Mesothelial cell of epicardium (in vitro differentiated cells): ENCODE data around the gene REG1A. TPM values are rescaled to one million over a fixed set of nuclear protein-coding genes. Genes with fewer than 3 reads are reported as not detected.

Experiments used
- DNase-seq, 2 experiments: peaks; one replicate each; pipeline ENCODE4 v3.0.0; 2021; ENCODE audit warnings: low spot score in 2 of 2; ENCODE audit not compliant: unreplicated experiment in 2 of 2
- H3K27ac Mint-ChIP-seq: 2 replicates; pipeline ENCODE4 v1.8.0; 2021; ENCODE audit warnings: mixed read lengths
- H3K27me3 Mint-ChIP-seq: 2 replicates; pipeline ENCODE4 v1.8.0; 2021; ENCODE audit warnings: low read depth, mixed read lengths
- H3K36me3 Mint-ChIP-seq: 2 replicates; pipeline ENCODE4 v1.8.0; 2021; ENCODE audit warnings: mixed read lengths
- H3K4me1 Mint-ChIP-seq: 2 replicates; pipeline ENCODE4 v1.8.0; 2021; ENCODE audit warnings: mixed read lengths
- H3K4me3 Mint-ChIP-seq: 2 replicates; pipeline ENCODE4 v1.8.0; 2021; ENCODE audit warnings: mild to moderate bottlenecking, moderate library complexity, mixed read lengths
- H3K9me3 Mint-ChIP-seq: 2 replicates; pipeline ENCODE4 v1.8.0; 2021; ENCODE audit warnings: mixed read lengths
- total RNA-seq: library from RNA; stranded (reverse); gene quantifications from 3 replicates; pipeline ENCODE4 v1.2.1, GENCODE V29; 2021
- TF ChIP-seq, protein P1 (sequence below): fragments of 200-600 bp; sonication (generic); IDR thresholded peaks from one replicate; pipeline ENCODE4 v1.5.0; 2021; ENCODE audit warnings: antibody characterized with exemption; ENCODE audit not compliant: unreplicated experiment

Gene REG1A
- total RNA-seq, 1 donor from 2014 or later = not detected

DNA sequence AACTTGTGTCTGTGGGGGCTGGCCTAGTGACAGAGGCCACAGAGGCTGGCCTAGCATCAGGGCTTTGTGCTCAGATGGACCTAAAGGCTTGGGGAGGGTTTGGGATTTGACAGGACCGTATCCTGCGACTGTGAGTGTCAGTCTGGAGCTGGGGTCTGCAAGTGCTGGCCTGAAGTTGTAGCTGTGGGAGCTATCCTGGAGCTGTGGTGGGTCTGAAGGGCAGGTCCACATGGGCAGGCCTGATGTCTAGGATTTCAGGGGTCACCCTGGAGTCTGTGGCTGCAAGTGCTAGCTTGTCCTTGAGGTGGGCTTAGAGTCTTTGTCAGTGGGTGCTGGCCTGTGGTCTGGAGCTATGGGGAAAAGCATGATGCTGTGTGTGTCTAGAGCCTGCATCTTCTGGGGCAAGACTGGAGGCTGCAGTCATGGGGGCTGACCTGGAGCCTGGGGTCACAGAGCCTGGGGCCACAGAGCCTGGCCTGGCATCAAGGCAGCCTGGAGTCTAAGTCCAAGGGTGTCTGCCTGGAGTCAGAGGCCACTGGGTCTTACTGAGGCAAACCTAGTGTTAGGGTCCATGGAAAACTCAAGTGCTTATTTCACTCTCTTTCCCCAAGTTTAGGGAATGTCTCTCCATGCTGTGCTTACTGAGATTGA, 35.7 kb downstream of the REG1A start:
- Mint-ChIP-seq H3K4me3 (no peak overlapping the region), H3K4me1 (no peaks in the 10 kb centered on the region), H3K27ac (no peak overlapping the region), H3K9me3 (peaks cover 4% of the 10 kb centered on the region), H3K36me3 (no peaks in the 10 kb centered on the region), H3K27me3 (peaks cover 33% of the 10 kb centered on the region)
- no peak for DNase-seq
- TF ChIP-seq, protein P1, sequence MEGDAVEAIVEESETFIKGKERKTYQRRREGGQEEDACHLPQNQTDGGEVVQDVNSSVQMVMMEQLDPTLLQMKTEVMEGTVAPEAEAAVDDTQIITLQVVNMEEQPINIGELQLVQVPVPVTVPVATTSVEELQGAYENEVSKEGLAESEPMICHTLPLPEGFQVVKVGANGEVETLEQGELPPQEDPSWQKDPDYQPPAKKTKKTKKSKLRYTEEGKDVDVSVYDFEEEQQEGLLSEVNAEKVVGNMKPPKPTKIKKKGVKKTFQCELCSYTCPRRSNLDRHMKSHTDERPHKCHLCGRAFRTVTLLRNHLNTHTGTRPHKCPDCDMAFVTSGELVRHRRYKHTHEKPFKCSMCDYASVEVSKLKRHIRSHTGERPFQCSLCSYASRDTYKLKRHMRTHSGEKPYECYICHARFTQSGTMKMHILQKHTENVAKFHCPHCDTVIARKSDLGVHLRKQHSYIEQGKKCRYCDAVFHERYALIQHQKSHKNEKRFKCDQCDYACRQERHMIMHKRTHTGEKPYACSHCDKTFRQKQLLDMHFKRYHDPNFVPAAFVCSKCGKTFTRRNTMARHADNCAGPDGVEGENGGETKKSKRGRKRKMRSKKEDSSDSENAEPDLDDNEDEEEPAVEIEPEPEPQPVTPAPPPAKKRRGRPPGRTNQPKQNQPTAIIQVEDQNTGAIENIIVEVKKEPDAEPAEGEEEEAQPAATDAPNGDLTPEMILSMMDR = no peak

DNA sequence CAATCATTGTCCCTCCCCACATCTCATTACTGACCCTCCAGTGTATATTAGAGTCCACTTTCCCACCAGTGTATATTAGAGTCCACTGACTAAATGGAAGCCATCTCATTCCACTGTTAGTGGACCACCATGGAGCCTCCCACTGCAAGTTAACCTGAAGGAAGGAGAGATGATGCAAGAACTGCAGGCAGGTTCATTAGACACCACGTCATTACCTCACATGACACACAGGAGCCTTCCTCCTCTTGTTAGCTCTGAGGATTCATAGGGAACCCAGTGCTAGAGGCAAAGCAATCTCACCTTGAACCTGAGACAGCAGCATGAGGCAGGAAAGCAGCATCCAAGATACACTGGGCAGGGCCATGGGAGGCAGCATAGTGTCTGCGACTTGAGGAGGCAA, 38.7 kb downstream of the REG1A start:
- Mint-ChIP-seq H3K27me3 (peaks cover 29% of the 10 kb centered on the region), H3K36me3 (no peaks in the 10 kb centered on the region), H3K27ac (no peak overlapping the region), H3K4me3 (no peak overlapping the region), H3K9me3 (peaks cover 4% of the 10 kb centered on the region), H3K4me1 (peaks cover 4% of the 10 kb centered on the region)
- TF ChIP-seq, protein P1 = no peak
- no peak for DNase-seq

DNA sequence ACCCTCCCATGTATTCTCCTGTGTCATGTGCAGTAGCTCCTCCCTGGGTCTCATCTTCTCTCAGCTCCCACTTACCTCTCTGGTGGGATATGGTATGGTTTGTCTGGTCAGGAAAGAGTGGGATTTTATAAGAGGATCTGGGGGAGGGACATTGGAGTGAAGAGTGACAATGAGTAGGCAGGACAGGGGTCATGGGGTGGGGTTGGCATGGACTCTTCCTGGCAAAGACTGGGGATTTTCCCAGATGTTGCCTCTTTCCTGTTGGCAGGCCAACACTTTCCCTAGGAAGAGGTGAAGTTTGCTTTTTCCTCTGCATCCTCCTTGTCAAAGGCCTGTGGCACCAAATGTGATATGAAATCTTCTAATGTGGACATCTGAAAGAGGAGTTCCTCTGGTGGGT, 39.4 kb downstream of the REG1A start, which contains the start of gene REG3A:
Gene REG3A (minus strand): TSS at position 101 of the 400 bp plus-strand sequence. CDS start 348 bp downstream, outside the sequence.
- H3K27me3 Mint-ChIP-seq = peaks cover 28% of the 10 kb centered on the region

DNA sequence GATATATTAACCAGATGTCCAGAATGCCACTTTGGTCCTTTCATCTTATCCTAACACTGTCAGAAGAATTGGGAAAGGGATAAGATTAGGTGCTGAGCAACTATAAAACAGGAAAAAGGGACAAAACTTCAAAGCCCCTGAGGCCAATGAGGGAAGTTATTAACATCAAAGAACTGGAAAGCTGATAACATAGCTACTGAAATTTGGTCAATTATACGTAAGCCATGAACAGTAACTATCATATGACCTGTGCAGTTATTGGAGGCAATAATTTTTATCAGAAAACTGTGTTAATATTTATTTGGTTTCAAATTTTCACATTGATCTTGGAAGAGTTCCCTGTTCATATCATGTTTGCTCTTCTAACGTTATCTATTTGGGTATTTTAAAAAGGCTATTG, 41.8 kb downstream of the REG1A start:
- Mint-ChIP-seq H3K36me3 (no peaks in the 10 kb centered on the region), H3K27me3 (peaks cover 21% of the 10 kb centered on the region), H3K27ac (no peak overlapping the region), H3K9me3 (peaks cover 4% of the 10 kb centered on the region), H3K4me1 (peaks cover 4% of the 10 kb centered on the region), H3K4me3 (no peak overlapping the region)
- no peak for DNase-seq
- TF ChIP-seq, protein P1 = no peak

More for the DNA sequence above, 39.4 kb downstream of the REG1A start, which contains the start of gene REG3A:
- Mint-ChIP-seq H3K4me3 (no peak within 1 kb of the TSS), H3K27ac (no peak within 1 kb of the TSS), H3K9me3 (peaks cover 4% of the 10 kb centered on the region), H3K4me1 (peaks cover 4% of the 10 kb centered on the region), H3K36me3 (no peaks in the 10 kb centered on the region)
- DNase-seq = no peak
- TF ChIP-seq, protein P1 = no peak

DNA sequence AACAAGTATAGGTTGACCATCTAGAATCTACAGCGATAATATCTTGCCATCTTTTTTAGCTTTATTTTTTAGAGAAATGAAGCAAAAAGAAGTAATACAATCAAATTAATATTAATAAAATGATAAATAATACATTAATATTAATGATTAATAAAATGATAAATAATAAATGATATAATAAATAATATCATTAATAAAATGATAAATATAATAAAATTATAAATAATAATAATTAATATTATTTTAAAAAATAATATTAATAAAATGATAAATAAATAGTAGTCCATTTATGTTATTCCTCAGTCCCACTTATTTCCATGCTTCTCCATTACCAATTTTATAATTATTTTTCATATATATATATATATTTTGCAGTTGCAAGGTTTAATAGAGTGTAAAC, 42.5 kb downstream of the REG1A start:
- Mint-ChIP-seq H3K4me1 (peaks cover 4% of the 10 kb centered on the region), H3K9me3 (peaks cover 4% of the 10 kb centered on the region), H3K27me3 (peaks cover 18% of the 10 kb centered on the region), H3K4me3 (no peak overlapping the region), H3K27ac (no peak overlapping the region), H3K36me3 (no peaks in the 10 kb centered on the region)
- DNase-seq = no peak
- TF ChIP-seq, protein P1 = no peak
